Lower lobe of right lung (tissue), 2 donors: ENCODE data around the gene GABRB3. TPM values are rescaled to one million over a fixed set of nuclear protein-coding genes. Genes with fewer than 3 reads are reported as not detected.

ENCODE experiments used
- ATAC-seq, 2 donors: fragments of 200-7000 bp; cut with Tn5 transposase; one replicate each; pipeline ENCODE4 v1.9.1; 2020 to 2022; ENCODE audit warnings: mild to moderate bottlenecking in 2 of 2, moderate library complexity in 2 of 2
- DNase-seq: peaks from one replicate; pipeline ENCODE4 v3.0.0-alpha.2; 2020
- H3K27ac ChIP-seq: fragments of 200-600 bp; one replicate; pipeline ENCODE4 v1.8.0; 2022
- H3K27me3 ChIP-seq: fragments of 200-600 bp; one replicate; pipeline ENCODE4 v1.8.0; 2022; ENCODE audit warnings: low read depth
- H3K36me3 ChIP-seq: fragments of 200-600 bp; one replicate; pipeline ENCODE4 v1.8.0; 2022; ENCODE audit warnings: mild to moderate bottlenecking
- H3K4me1 ChIP-seq: fragments of 200-600 bp; one replicate; pipeline ENCODE4 v1.8.0; 2022
- H3K4me3 ChIP-seq: fragments of 200-600 bp; one replicate; pipeline ENCODE4 v1.8.0; 2022; ENCODE audit warnings: mild to moderate bottlenecking
- H3K9me3 ChIP-seq: fragments of 200-600 bp; one replicate; pipeline ENCODE4 v1.8.0; 2022
- intact Hi-C: fragments of 100-400 bp; cut with DNase I; formaldehyde crosslinking; loops from one replicate; pipeline ENCODE4 v1.11.0; 2022
- total RNA-seq: library from RNA; stranded (reverse); fragmentation: NEBNext Ultra II Directional; extraction: Animal tissue kit (Norgen Biotek cat#: 25700); gene quantifications from one replicate; pipeline ENCODE4 v1.2.1, GENCODE V29; 2021
- TF ChIP-seq, protein P1 (sequence below): fragments of 200-600 bp; IDR thresholded peaks from one replicate; pipeline ENCODE4 v1.8.0; 2022; ENCODE audit warnings: antibody characterized with exemption, mild to moderate bottlenecking
- donor health status: DM: no; HTN: yes; CAD: no; lungs with severe emphysema.

Gene GABRB3
- total RNA-seq, 1 donor from 2014 or later = 5.5 TPM

DNA sequence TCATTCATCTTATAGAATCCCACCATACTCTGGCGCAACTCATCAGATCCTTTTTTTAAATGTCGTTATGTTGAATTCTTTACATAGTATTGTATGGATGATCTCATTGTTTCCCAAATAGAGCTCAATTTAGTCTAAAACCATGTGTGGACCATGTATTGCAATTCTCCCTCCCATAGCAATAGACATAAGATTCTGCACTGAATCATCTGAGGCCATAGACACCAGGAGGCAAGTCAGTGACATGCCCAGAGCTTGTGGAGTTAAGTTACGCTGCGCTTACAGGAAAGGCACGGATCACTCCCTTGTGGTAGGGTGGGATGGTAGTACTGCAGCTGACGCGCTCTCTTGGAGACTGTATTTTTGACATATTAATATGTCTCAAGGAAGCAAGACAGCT, 211.0 kb downstream of the GABRB3 start:
- Histone ChIP-seq H3K27me3 (no peaks in the 10 kb centered on the region), H3K9me3 (no peaks in the 10 kb centered on the region), H3K4me1 (no peaks in the 10 kb centered on the region), H3K4me3 (no peak overlapping the region), H3K36me3 (no peaks in the 10 kb centered on the region), H3K27ac (no peak overlapping the region)
- TF ChIP-seq, protein P1, sequence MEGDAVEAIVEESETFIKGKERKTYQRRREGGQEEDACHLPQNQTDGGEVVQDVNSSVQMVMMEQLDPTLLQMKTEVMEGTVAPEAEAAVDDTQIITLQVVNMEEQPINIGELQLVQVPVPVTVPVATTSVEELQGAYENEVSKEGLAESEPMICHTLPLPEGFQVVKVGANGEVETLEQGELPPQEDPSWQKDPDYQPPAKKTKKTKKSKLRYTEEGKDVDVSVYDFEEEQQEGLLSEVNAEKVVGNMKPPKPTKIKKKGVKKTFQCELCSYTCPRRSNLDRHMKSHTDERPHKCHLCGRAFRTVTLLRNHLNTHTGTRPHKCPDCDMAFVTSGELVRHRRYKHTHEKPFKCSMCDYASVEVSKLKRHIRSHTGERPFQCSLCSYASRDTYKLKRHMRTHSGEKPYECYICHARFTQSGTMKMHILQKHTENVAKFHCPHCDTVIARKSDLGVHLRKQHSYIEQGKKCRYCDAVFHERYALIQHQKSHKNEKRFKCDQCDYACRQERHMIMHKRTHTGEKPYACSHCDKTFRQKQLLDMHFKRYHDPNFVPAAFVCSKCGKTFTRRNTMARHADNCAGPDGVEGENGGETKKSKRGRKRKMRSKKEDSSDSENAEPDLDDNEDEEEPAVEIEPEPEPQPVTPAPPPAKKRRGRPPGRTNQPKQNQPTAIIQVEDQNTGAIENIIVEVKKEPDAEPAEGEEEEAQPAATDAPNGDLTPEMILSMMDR = no peak
- intact Hi-C loops = no loop called here
- no peak for ATAC-seq
- no peak for DNase-seq

DNA sequence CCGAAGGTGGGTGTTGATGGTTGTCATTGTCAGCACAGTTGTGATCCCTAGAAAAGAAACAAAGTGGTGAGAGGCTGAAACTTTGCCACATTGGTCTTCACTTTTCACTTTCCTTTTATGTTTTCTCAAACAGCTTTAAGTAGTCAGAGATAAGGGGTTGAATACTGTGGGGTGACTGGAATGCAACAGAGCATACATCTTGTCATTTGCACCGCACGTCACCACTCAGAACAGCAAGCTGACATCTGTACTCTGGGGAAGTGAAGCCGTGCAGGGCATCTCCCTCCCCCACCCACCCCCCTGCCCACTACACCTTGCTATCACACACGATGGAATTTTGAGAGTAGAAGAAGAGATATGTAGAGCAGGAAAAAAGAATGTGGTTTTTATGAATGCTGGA, 211.7 kb downstream of the GABRB3 start:
- Histone ChIP-seq H3K27ac (no peak overlapping the region), H3K9me3 (no peaks in the 10 kb centered on the region), H3K27me3 (no peaks in the 10 kb centered on the region), H3K4me3 (no peak overlapping the region), H3K4me1 (no peaks in the 10 kb centered on the region), H3K36me3 (no peaks in the 10 kb centered on the region)
- intact Hi-C loops = no loop called here
- TF ChIP-seq, protein P1 = no peak
- DNase-seq = no peak
- no peak for ATAC-seq

DNA sequence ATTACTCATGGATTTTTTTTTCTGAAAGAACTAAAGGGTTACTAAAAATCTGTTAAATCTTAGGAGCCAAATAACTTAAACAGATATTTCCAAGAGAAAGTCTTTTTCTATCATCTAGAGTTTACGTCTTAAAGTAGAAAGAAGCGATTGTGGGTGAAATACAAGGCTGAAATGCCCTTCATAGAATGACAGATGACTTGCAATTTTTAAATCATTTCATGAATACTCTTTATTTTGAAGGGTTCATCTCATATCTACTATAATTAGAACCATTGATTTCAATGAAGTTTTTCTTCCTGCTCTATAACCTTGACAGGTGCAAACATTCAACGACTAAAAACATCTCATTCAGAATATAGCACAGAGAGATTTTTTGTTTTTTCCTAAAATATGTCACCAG, 217.0 kb downstream of the GABRB3 start:
- no peaks in the 10 kb centered on the region for H3K4me1 ChIP-seq
- H3K36me3 ChIP-seq = no peaks in the 10 kb centered on the region
- H3K9me3 ChIP-seq = no peaks in the 10 kb centered on the region
- no peak for ATAC-seq
- no peak overlapping the region for H3K4me3 ChIP-seq
- DNase-seq = no peak
- no peaks in the 10 kb centered on the region for H3K27me3 ChIP-seq
- no peak overlapping the region for H3K27ac ChIP-seq
- TF ChIP-seq, protein P1 = no peak
- intact Hi-C loops = no loop called here

DNA sequence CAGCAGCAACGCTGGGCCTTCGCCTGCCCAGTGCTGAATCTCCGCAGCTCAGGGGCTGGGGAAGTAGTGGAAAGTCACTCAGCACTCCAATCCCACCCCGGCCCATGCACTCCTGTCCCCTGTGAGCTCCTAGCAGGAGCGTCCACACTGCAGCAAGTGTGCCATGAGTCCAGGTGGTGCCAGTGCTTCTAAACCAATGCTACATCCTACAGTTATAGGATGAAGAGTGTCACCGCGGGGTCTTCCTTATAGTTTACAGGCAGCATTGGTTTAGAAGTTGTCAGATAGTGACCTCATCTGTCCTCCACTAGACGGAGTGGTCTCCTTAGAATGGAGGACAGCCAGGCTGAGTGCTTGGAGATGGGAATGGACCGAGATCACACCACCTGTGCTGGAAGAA, 221.4 kb downstream of the GABRB3 start:
- H3K4me1 ChIP-seq = no peaks in the 10 kb centered on the region
- DNase-seq (no peak), ATAC-seq (no peak)
- no peaks in the 10 kb centered on the region for H3K36me3 ChIP-seq
- TF ChIP-seq, protein P1 = no peak
- H3K4me3 ChIP-seq = no peak overlapping the region
- intact Hi-C loops = no loop called here
- no peaks in the 10 kb centered on the region for H3K9me3 ChIP-seq
- H3K27me3 ChIP-seq = no peaks in the 10 kb centered on the region
- H3K27ac ChIP-seq = no peak overlapping the region

DNA sequence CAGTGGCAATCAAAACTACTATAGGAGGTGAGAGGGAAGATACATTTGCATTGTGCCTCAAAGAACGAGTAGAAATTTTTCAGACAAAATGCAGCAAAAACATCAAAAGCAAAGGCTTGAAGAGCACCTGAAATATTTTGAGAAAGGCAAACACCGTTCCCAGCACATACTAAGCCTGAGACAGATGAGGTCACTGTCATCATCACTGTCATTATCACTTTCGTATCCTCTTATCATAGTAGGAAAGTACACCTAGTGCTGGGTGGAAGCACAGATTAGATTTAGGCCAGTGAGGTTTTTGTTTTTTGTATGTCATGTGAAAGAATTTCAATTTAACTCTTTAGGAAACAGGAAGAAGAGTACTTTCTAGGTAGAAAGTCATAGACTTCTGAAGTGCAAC, 222.0 kb downstream of the GABRB3 start:
- H3K4me3 ChIP-seq = no peak overlapping the region
- ATAC-seq = no peak
- H3K36me3 ChIP-seq = no peaks in the 10 kb centered on the region
- no peak overlapping the region for H3K27ac ChIP-seq
- H3K9me3 ChIP-seq = no peaks in the 10 kb centered on the region
- TF ChIP-seq, protein P1 = no peak
- H3K4me1 ChIP-seq = no peaks in the 10 kb centered on the region
- no peak for DNase-seq
- H3K27me3 ChIP-seq = no peaks in the 10 kb centered on the region
- intact Hi-C loops = no loop called here

DNA sequence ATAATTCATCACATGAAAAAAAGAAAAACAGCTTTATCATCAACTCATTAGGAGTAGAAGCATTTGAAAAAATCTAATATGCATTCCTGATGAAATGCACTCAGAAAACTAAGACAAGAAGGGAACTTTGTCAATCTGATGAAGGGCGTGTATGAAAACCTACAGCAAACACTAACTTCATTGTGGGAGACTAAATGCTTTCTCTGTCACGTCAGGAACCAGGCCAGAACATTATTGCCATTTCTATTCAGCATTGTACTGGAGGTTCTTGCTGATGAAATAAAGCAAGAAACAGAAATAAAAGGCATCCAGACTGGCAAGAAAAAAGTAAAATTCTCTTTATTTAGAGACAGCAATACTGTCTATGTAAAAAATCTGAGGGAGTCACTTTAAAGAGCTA, 235.2 kb downstream of the GABRB3 start:
- DNase-seq (no peak), ATAC-seq (no peak)
- Histone ChIP-seq H3K27me3 (no peaks in the 10 kb centered on the region), H3K4me1 (no peaks in the 10 kb centered on the region), H3K4me3 (no peak overlapping the region), H3K27ac (no peak overlapping the region), H3K36me3 (no peaks in the 10 kb centered on the region), H3K9me3 (no peaks in the 10 kb centered on the region)
- TF ChIP-seq, protein P1 = no peak
- intact Hi-C loops = no loop called here
